Medulla oblongata (tissue), 1 donor: Measurements from ENCODE around the gene ZNF175.

Experiments used
- DNase-seq: peaks from one replicate; pipeline ENCODE4 v3.0.0-alpha.2; 2015; ENCODE audit errors: extremely low spot score

The ZNF175 gene

DNA sequence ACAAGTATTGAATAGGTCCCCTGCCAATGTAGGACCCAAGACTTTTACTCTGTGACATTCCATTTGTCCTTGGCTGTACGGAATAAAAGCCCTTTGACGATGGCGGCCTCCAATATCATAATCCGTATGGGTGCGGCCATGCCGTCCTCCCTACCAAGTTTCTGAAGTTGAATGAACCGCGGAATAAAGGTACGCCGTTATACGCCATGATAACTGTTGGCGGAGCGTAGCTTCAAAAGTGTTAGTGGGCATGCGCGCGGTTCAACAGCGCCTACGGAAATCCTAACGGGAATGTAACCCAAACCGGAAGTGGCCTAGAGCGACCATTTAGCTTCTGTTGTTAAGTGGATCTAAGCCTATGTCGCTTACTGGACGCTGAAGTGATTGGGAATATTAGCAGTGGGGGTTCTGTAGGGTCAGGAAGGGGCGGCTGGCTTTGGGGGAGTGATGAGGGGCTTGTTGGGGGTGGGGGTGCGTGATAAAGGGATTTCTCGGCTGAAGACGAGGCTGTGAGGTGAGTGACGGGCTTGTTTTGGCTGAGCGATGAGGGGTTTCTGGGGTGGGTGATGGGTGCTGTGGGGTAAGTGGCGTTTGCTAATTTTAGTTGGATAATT lies at the start of gene ZNF175:
Gene ZNF175 (plus strand): TSS at position 322 of the 614 bp plus-strand sequence. CDS start 2,047 bp downstream, outside the sequence.
- DNase-seq, result peak; percentile 98

DNA sequence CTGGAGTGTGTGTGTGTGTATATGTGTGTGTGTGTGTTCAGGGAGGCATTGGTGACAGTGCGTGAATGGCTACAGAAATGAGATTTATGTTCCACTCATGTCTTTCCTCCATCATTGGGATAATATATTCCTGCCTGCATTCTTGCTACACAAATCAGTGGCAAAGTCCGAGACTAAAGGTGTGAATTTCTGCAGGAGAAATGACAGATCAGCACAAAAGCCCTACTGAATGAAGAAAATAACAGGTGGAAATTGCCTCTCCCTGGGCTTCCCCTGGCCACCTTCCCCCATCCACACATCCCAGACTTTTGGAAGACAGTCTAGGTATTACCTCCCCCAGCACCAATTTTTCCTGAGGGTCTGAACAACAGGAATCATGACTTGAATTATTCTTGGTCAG lies 49.7 kb upstream of the ZNF175 start:
- DNase-seq, result no peak

DNA sequence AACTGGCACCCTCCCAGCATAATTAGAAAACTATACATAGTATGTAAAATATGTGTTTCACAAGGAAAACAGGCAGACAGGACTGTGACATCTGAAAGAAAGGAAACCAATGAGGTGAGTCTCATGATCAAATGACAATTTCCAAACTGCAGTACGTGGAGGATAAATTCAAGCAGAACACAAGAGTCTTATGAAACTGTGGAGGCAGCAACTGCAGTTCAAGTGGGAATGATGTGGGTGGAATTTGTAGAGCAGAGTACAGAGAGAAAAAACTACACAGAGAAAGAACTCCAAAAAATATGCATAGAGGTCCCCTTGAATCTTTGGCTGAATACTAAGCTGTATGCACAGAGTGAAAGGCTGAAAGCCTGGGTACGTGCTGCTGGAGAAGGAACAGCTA lies 49.3 kb upstream of the ZNF175 start:
- no peak for DNase-seq

DNA sequence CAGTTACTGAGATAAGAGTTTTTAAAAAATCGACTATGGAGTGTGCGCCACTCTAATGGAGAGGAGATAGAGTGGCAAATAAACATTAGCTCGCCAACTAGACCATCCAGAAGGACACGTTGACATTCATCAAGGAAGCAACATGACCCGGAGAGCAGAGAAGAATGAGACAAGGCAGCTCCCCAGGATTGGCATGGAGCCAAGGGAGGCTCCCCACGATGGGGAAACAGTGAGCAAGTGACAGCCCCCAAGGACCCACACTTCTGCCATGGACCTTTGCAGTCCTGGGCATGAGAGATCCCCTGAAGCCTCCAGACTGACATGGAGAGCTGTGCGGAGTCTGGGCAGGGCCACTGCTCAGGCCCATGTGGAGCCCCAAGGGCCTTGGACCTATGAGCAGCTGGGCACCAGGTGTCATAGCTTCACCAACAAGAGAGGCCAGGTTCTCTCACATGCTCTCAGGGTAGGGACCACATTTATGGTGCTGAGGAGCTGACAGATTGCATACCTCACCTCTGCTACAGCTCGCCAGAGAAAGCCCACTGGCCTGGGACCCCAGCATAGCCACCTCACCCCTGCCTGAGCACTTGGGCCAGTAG lies 46.3 kb upstream of the ZNF175 start:
- no peak for DNase-seq

DNA sequence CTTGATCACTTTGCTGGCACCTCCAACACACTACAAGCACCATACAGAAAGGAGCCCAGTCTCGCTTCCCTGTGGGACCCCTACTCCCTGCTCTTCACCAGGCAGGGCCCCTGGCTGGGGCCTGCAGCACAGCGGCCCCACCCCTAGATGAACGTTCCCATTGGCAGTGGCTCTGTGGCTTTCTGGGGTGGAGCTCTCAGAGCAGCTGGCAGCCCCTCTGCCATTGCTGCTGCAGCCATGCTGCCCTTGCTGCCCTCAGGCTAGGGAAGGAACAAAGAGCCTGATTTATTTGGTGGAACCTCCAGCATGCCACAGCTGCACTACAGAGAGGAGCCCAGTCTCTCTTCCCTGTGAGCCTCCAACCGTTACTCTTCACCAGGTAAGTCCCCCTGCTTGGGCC lies 45.4 kb upstream of the ZNF175 start:
- DNase-seq, result no peak

DNA sequence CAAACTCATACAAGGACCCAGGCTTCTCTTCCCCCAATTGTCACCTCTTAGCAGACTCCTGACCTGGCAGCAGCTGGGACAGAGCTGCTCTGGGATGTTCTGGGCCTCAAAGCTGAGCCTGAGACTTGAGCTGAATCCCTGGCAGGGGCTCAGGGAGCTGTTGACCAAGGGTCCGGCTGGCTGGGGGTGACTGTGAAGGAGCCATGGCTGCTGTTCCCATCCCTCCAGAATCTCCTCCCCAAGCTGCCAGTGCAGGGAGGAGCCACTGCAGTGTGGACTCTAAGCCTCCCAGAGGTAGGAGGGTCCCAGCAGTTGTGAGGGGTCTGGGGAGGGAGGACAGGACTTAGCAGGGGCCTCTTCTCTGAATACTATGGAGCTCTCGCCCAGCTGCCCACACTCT lies 41.8 kb upstream of the ZNF175 start:
- DNase-seq, result no peak

DNA sequence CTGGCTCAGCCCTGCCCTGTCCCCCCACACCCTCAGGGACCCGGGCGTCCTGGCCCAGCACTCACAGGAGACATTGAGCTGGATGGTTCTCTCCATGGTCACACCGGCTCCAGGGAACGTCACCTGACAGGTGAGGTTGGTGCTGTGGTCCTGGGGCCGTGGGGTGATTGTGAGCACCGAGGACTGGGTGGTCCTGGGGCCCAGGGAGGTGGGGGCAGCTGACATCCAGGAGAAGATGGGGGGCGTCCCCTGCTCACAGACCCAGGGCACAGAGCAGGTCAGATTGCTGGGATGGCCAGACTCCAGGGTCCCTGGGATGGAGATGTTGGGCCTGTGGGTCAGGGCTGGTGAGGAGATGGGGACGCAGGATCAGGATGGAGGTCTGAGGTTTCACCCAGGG lies 40.5 kb upstream of the ZNF175 start:
- no peak for DNase-seq

DNA sequence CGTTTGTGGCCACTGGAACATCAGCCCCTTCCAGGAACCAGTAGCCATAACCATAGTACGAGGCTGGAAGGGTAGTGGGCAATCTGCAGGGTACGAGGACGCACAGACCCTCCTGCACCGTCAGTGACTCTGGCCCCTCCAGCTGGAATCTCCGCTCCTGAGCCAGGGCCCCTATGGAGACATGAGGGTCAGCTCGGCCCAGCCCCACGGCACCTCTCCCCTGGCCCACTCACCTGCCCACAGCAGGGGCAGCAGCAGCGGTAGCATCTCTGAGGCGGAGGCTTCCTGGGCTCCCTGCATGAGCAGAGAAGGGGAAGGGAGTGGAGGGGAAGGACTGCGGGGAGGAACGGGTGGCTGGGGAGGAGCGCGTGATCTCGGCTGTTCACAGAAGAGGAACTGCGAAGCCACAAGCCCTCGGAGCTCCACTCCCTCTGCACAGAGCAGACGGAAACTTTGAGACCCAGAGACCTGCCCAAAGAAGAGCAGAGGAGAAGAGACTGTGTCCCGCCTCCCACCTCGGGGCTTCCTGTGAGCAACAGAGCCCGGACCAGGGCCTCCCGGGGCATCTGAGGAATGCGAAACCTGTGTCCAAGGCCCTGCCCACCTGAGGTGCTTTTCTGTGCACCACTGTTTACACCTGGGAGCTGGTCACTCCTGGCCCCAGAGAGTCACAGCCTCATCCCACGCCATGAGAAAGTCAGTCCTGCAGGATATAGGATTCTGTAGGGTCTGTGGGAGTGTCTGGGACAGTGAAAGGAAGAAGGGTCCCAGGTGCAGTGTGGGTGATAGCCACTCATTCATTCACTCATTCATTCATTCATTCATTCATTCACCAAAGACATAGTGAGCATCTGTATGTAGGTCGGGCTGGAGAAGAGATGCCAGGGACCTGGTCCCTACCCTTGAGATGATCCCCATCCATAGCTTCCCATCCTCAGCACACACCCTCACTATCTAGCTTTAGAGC lies 39.5 kb upstream of the ZNF175 start, which contains the start of gene SIGLEC6:
Gene SIGLEC6 (minus strand): TSS at position 322 of the 967 bp plus-strand sequence. CDS start 22 bp downstream, at position 300.
- DNase-seq, result peak; percentile 75

DNA sequence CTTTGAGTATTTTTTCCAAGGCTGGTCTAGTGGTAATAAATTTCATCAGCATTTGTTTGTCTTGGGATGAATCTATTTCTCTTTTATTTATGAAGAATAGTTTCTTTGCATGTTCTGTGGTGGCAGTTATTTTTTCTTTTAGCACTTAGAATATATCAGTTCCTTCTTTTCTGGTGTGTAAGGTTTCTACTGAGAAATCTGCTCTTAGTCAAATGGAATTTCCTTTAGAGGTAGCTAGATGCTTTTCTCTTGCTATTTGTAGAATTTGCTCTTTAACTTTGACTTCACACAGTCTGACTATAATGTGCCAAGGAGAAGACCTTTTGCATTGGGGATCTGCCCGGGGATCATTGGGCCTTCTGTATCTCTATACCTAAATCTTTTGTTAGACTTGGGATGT lies 35.5 kb upstream of the ZNF175 start:
- no peak for DNase-seq

DNA sequence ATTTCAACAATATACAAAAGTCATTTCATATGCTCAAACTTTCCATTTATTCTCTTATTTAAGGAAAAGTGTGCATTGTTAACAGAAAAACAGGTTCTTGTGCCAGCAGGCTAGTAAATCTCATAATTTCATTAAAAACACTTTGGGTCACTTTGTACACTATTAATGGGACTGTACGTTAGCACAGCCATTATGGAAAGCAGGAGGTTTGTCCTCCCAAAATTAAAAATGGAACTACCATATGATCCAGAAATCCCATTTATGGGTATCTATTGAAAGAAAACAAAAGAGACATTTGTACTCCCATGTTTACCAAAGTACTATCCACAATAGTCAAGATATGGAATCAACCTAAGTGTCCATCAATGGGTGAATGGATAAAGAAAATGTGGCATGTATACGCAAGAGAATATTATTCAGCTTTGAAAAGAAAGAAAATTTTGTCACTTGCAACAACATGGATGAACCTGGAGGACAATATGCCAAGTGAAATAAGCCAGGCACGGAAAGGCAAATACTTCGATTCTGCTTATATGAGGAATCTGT lies 31.2 kb upstream of the ZNF175 start:
- no peak for DNase-seq

DNA sequence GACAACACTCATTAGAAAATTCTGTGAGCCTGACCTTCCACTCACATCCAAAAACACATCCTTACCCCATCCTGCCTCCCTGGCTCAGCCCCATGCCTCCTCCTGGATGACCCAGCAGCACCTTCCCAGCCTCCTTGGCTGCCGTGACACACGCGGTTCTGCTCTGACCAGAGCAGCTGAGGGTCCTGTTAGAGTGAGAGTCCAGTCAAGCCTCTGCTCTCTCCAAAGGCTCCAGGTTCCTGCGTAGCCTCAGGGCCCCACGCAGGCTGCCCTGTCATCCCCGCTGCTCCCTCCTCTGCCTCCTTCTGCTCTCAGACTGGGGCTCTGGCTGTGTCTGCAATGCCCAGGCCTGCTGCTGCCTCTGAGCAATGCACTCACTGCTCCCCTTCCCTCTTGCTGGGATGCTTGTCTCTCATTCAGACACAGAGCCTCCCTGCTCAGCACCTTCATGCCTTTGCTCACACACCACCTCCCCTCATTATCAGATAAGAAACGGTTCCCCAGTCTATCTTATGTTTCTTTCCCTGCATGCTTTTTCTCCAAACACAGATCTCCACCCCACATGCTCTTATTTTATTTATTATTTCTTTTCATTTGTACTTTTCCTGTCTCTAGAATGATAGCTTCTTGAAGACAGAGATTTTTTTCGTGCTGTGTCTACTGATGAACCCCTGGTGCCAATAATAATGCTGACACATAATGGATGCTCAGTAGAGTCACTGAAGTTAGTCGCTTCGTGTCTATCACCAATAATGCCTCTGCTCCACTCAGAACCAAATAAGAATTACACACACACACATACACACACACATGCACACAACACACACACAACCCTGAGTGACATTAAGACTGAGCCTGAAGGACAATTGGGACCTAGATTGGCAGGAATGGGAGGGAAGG lies 29.4 kb upstream of the ZNF175 start:
- DNase-seq, result no peak

DNA sequence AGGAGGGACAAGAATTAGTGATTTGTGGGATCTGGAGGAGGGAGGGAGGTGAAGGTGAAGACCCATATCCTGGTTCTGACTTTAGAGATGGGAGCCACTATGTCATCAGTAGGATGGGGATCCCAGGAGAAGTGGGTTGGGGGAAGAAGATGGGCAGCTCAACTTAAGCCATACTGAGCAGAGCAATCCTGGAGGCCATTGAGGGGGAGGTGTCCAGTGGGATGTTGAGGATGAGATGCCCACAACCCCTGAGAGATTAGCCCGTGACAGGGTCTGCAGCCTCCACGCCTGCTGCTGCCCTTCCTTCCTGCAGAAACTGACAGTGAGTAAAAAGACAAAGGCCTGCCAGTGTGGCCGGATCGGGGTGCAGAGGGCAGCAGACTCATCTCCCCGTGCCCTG lies 28.4 kb upstream of the ZNF175 start:
- DNase-seq, result no peak

DNA sequence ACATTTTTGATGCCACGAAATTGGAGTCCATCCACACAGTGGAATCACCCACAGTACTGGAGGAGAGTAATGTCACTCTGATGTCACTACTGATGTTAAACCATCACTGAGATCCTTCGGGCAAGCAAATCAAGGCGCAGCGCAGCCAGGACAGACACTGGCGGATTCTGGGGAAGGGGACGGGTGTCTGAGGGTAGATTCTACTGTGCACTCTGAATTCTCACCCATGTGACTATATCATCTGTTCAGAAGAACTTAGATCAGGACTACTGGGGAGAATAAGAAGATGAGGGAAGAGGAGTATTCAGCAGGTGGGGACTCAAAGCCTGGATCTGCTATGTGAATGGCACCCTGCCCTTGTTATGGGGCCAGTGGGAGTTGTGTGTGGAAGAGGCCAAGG lies 27.0 kb upstream of the ZNF175 start:
- no peak for DNase-seq

DNA sequence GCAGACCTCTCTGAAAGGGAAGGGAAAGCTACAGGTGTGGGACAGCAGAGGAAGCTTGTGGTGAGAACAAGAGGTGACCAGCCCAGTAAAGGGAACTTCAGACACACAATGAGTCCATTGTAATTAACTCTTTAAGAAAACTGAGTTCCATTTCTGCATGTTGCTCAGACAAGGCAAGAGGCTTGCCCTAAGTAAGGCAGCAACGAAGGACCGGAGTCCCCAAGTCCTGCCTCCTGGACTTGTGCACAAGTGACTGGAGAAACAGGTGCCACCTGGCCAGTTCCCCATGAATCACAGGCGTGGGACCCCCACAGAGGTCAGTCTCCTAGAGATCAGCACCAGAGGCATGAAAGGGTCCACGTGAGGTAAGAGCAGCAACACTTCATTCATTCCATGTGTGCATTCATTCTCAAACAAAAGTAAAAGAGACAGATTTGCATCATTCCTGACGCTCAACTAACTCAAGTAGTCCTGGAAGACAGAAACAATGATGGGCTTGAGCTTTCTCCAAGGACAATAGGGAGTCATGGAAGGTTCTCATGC lies 24.9 kb upstream of the ZNF175 start:
- no peak for DNase-seq

DNA sequence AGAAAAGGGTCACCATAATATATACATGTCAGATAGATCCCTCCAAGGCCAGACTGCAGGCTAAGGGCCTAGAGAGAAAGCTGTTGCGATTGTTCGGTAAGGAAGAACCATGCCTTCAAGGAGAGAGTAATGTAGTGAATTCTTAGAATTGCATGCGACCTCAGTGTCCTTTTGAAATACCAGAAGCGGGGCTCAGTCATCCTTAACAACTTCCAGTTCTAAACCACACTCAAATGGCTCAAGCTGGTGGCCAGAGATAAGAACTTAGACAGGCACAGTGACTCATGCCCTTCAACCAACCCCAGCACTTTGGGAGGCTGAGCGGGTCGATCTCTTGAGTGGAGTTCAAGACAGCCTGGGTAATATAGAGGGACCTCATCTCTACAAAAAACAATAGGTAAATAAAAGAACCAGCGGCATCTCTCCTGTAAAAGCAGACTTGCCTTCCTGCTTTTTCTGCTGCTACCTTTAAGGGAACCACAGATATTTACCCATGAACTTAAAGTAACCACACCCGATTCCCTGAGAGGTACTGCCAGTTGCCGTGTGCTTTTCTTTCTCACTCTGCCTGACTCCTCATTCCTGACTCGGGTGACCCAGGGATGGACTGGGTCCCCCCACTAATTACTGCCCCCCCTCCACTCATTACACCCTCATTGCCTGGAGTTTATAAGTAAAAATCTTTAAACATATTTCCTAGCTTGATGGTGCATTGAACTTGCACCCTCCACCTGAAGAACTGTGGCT lies 24.3 kb upstream of the ZNF175 start:
- DNase-seq, result no peak

DNA sequence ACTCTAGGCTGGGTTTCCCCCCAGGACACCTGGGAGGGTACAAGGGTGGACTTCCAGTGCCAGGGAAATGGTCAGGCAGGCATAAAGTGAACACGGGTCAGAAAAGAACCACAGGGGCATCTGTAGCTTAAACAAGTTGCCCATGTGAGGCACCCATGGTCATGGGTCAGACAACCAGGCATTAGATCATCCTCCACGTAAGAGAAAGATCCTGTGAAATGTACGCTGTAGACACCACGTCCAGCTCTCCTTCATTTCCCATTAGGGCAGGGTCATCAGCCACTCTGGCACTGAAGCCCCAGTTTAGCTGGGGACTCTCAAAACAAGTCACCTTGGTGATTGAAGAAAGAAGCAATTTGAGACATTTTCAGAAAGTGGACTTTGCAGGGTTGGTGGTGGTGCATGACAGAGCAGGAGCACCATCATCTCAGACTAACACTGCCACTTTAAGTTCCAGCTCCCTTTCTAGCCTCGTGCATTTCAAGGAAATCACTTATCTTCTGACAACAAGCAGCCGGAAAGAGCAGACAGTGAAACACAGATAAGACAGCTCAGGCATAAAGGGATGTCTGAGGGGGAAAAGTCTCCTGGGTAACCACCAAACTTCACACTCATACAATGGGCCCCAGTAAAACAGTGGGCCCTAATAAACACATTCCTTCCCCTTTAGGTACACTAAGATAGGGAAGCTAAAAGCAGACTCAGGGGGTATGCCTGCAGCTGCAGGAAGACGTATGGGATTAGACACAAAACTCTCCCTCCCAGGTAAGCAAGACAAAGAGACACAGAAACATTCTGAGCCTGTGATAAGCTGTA lies 23.5 kb upstream of the ZNF175 start:
- no peak for DNase-seq

DNA sequence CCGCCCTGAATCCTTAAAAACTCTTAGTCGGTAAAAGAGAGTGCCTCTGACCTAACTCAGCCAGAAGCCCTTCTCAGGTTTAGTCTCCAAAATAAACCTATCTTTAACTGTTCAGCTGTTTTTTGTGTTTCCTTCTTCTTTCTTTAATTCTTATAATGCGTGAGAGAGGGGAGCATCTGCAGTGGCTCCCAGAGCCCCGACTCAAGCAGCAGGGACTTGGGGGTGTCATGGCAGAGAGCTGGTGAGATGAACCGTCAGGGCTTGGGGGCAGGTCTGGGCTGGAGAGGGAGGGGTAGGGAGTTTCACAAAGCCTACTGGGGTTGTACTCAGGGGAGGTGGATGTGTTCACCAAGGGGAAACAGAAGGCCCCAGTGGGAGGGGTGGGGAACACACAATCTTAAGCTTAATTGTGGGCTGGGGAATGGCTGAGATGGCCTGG lies 22.9 kb upstream of the ZNF175 start:
- no peak for DNase-seq

DNA sequence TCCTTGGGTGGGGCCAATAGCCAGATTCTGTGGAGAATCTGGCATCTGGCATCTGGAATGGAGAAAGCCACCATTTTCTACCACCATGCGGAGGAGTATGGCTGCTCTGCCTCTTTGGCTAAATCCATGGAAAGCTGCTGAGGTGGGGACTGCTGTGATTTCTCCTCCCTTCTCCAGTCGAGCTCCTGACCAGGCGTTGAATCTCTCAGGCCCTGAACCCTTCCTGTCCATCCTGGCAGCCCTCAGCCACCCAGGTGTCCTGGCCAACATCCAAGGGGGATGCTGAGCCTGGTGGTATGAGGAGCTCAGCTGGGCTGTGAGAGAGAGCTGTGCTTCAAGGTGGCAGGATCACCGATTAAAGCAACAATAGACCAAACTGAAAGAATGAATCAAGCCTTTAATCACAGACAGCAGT lies 22.2 kb upstream of the ZNF175 start:
- DNase-seq, result no peak
